GM15510 (cell line): ENCODE data around the gene SCART1.
"Not testable (repeated sequence)": the region's sequence is repeated elsewhere in the genome, so short reads cannot be mapped to it uniquely, and the experiment has no call there.

Experiments
- POLR2A ChIP-seq: IDR thresholded peaks from 3 replicates; pipeline ENCODE4 v1.6.1; 2011; ENCODE audit warnings: borderline replicate concordance; ENCODE audit not compliant: insufficient read length; ENCODE audit errors: extremely low read depth

The SCART1 gene

DNA sequence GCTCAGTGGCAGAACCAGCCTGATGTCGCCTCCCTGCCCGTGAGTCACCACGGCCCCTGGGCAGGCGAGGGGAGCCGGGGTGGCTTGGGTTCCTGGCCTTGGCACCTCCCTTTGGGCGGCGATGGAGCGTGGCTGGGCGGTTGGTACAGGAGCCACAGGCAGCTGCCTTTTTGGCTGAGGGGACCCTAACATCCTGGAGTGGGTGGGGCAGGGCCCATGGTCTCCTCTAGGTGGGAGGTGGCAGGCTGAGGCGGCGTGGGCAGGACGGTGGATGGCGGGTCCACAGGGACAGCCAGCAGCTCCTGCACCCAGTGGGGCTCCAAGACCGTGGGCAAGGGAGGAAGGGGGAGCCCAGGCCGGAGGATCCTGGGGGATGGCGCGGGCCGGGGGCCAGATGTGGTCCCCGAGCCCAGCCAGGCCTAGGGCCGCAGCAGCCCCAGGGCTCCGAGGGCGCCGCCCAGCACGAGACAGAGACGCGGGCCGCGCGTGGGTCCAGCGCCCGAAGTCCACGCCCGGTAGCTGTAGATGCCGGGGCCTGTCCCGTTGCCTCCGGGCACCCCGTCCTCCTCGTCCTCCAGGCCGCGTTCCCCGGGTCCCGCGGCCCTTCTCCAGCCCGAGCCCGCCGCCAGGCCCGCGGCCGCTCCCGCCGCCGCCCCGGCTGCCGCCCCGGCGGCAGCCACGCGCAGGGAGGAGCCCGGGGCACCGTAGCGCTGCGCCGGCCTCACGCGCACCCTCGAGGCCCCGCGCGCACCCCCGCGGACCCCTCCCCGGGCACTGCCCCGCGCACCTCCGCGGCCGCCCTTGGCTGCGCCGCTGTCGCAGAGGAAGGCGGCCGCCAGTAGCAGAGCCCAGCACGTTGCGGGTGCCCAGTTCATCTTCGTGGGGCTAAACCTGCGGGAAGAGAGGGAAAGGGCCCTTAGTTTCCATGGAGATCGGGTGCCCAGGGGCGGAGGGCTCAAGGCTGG lies 30.7 kb upstream of the SCART1 start:
- TF ChIP-seq POLR2A = no peak

DNA sequence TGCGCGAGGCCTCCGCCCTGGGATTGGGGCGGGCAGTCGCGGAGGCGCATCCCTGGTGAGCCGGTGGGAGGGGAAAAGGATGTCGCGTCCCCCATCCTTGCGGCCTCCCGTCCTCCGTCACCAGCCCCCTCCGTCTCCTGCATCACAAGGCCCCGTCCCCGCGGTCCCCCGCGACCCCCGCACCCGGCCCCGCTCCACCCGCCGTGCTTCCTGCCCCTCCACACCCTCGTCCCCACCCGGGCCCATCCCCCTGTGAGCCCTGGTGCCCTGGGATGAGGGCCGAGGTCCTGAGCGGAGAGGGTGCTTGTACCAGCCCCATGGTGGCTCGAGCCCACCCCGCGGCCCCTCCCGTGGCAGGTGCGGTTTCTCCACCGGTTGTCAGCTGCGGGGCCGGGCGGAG lies 29.1 kb upstream of the SCART1 start, which contains the start of gene SPRN:
Gene SPRN, minus strand, starts transcription at position 25 of the 400 bp plus-strand sequence. CDS start 944 bp downstream, outside the sequence.
- TF ChIP-seq POLR2A = not testable (repeated sequence)

DNA sequence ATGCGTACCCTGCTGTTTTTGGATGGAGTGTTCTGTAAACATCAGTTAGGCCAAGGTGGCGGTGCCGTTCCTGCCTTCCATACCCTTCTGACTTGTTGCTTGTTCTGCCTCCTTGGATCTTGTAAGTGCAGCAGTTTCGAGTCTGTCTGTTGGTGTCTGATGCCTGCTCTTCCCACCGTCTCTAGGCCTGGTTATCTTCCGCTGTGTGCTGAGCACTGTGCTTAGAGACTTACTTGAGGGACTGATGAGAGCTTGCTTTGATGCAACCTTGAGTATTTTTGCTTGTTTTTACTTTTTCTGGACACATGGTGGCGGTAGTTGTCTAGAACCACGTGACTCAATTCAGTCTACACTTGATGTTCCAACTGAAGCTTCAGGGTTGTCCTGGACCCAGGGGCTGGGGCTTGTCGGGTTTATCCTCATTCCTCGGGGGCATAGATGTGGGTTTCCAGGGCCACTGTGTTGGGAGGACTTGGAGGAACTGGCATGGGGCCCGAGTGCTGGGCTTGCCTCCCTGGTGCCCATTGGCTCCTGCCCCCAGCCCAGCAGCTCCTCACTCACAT lies 15.0 kb upstream of the SCART1 start:
- TF ChIP-seq POLR2A = no peak

DNA sequence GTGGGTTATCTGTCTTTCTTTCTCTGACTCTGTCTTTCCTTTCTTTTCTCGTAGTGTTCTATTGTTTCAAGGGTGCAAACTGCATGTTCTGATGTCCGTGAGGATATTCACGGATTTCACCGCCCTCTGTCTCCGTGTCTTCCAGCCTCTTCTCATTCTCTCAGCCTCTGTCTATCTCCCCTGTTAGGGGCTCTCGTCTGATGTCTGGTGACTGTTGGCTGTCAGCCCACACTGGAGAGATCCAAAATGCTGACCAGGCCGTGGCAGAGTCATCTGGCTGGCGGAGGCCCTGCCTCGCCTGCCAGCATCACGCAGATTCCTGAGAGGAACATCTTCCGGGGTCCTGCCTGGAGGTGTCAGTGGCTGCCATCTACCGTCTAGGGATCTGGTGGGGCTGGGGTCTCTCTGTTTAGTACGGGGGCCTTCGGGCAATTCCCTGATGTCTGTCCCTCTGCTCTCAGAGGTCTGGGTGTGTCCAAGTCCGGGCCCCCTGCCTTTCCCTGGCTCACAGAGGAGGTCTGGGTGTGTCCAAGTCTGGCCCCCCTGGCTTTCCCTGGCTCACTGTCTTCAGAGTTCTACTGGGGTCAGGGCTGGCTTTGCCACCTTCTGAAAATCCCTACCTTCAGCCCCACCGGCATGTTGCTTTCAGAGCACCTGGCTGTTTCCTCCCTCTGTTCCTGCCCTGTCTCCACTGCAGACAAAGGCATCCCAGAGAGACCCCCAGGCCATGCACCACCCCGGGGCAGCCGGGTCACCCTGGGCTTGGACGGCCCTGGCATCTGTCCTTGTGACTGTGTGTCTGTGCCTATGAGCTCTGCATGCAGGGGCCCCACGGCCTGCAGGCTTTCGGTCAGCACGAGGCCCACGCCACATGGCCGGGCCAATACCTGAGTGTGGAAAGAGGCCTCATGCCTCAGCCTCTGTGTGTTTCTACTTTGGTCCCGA lies 14.0 kb upstream of the SCART1 start:
- no peak for TF ChIP-seq POLR2A

DNA sequence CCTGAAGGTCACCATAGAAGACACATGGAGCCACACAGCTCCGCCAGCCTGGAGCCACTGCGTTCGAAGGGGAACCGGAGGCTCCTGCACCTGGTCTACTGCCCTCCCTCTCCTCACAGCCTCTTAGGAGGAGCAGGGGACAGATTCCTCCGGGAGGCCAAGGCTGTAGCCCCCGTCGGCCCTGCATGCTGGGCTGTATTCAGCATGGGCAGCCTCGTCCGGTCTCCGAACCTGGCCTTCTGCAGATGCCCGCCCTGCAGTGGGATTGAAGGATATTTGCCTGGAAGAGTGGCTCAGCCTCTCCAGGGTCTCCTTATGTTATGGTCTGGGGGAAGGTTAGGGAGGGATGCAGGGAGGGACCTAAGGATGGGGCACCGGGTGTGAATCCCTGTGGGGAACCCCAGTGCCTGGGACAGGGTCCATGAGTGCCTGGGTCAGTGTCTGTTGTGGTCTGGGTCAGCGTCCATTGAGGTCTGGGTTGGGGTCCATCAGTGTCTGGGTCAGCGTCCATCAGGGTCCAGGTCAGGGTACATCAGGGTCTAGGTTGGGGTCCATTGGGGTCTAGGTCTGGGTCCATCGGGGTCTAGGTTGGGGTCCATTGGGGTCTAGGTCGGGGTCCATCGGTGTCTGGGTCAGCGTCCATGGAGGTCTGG lies 13.0 kb upstream of the SCART1 start:
- TF ChIP-seq POLR2A = no peak

DNA sequence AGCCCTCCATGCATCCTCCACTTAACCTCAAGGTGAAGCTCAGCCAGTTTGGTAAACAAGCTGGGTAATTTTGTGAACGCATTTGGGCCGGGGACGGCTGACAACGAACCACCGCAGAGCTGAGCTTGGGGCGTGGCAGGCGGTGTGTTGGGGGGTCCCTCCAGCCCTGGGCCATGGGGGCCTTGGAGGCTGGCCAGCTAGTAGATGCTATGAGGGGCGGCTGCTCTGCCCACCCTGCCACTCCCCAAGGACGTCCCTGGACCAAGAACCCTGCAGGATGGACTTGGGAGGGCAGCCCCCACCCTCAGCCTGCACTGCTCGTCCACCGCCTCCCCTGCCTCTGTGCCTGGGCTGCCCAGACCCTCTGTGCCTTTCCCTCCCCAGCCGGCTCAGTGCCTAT lies 12.0 kb upstream of the SCART1 start:
- TF ChIP-seq POLR2A = no peak

DNA sequence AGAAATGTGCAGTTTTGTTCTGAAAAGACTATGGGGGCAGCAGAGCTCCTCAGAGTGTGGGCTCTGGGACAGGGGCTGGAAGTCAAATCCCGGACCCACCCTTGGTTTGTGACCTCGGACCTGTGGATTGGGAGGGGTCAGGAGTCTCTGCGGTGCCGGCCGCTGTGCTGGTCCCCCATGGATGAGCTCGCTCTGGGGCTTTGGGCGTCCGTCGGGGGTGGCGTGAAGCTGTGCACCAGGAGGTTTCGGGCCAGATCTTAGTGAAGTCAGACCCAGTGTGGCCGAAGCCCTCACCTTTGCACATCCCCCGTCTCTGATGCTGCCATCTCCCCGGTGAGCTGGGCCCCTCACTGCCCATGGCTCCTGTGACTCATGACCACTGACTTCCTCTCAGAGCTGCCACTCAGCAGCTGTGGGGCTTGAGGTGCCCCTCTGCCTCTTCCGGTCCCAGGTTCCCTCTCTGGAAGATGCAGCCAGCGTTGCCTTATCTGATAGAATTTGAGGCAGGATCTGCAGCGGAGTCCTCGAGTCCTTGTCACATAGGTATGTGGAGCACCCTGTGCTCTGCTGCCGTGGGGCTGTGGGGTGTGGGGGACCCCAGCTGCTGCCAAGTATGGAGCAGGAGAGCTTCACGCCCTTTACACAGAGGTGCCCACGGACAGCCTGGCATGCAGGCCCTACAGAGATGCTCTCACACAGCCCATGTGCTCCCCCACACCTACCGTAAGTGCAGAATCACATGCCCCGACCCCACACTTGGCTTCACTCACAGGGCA lies 11.4 kb upstream of the SCART1 start:
- TF ChIP-seq POLR2A = no peak

DNA sequence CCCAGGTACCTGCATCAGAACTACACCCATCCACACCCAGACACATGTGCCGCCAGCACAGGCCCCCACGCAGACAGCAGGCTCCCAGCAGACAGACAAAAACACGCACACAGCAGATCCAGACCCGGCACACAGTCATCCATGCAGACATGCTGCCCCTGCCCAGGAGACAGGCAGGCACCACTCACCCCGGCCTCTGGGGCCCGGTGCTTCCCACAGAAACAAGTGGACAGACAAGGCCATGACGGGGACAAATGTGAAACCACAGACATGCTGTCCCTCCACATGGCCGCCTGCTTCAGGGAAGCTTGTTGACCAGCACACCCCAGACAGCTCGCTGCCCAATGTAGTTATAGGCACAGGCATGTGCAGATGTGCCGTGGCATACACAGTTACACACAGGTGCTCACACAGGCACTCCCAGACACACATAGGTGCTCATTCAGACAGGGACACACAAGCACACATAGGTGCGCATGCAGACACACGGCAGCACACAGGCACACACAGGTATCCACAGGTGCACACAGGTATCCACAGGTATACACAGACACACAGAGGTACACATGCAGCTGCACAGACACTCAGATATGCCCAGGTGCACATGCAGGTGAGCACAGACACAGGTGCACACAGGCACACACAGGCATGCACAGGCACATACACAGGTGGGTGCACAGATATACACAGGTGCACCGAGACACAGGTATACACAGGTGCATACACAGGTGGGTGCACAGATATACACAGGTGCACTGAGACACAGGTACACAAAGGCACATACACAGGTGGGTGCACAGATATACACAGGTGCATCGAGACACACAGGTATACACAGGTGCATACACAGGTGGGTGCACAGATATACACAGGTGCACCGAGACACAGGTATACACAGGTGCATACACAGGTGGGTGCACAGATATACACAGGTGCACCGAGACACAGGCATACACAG lies 10.5 kb upstream of the SCART1 start:
- TF ChIP-seq POLR2A = no peak

DNA sequence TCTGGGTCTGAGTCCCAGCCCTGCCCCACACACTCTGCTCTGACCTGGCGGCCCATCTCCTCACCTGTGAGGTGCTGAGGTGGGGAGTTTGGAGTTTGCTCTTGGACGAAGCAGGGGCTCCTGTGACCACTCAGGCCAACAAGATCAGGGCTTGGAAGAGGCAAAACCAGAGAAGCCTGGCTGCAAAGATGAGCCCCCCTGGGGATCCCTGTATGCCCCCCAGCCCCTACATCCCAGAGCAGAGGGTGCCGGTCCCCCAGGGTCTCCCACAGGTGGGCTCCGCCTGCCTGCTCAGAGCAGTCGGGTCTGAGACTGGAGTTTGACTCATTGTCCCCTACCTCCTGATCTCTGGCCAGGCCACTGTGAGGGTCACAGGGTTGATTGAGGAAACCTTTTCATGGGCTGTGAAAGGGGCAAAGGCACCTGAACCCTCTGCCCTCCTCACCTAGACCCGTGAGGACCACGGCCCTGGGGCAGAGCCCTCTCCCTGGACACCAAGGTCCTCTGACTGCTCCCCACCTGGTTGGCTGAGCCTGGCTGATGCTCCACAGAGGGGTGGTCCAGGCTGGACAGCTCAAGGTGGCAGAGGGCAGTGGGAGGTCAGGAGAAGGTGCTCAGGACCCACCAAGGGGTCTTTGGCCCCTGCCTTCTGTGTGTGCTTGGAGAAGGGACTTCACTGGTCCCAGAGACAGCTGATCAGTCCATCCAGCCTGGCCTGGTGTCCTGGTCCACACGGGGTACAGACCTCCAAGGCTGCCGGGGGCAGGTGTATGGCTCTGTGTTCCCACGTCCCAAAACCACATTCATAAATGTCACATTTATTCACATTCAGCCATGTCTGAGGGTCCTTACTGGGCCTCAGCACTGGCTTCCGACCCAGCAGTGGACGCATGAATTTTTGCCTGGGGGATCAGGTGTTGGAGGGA lies 9.1 kb upstream of the SCART1 start:
- no peak for TF ChIP-seq POLR2A

DNA sequence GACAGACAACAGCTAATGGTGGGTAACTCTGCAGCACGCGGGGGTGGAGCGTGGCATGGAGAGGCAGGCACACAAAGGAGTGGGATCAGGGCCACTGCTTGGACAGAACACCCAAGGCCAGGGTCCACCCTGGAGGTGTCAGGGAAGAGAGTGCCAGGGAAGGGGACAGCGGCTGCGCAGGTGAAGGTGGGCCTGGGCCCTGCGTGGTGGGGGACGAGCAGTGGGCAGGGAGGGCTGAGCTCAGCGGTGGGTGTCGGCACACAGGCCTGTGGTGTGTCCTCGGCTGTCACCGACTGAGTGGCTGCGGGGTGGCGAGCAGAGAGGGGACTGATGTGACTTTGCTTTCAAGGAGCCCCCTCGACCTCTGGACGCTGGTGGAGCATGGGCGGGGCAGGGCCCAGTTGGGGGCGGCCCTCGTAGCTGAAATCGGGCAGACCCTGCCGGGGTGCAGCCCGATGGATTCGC lies 8.4 kb upstream of the SCART1 start:
- TF ChIP-seq POLR2A = no peak

DNA sequence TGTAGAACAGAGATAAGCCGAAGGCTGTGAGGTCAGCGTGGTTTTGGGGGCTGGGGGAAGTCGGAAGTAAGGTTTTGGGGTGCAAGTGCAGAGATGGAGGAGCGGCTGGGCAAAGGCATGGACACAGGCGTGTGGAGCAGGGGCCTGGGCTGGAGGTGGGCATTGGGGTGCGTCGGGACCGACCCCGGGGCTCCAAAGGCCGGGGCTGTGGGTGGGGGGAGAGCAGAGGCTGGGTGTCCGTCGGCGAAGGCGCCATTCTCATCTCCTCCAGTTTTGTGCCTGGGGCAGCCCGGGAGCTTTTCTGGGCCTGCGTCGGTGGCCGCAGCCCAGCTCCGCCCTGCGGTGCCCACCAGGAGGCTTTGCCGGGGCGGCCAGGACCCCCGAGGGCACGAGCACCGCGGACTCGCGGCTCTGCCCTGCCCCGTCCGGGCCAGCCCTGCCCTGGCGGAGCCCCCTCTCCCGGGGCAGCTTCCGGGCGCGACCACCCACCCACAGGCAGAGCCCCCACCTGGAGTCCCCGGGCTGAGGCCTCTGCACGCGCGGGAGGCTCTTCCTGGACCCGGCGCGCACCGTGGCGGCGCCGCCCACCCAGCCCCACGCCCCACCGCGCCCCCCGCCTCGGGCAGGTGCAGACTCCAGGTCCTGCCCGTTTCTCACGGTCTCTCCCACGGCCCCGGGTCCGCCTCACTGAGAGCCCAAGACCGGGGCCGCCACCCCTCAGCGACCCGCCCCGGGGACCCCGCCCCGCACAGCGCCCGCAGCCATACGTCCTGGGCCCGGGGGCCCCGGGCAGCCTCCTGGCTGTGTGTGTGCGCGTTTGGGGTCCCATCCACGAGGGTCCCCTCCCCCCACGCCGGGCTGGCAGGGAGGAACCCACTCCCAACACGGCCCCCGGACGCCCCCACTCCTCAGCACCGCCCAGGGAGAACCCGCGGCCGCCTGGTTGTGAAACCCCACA lies 7.7 kb upstream of the SCART1 start:
- TF ChIP-seq POLR2A = no peak

DNA sequence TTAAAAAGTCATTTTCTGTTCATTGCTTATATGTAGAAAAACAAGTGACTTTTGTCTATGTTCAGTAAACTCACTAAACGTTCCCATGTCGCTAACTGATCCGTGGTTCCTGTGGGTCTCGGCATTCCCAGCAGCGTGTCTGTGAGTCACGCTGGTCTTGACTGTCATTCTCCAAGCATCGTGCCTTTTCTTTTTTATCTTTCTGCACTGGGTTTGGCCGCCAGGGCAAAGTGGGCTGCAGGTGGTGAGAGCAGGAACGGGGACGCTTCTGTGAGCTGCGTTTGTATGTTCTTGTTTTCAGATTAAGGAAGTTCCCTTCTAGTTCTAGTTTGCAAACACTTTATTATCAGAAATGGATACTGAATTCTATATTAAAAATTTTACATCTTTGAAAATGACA lies 6.8 kb upstream of the SCART1 start:
- TF ChIP-seq POLR2A = no peak
